Colonic mucosa (tissue), 4 donors: ENCODE measurements around the gene CLEC16A. TPM values are rescaled to one million over a fixed set of nuclear protein-coding genes. Genes with fewer than 3 reads are reported as not detected.

Experiments
- DNase-seq: peaks from one replicate; pipeline ENCODE4 v3.0.0-alpha.2; 2020
- H3K27ac ChIP-seq: fragments of 200-600 bp; one replicate; pipeline ENCODE4 v1.8.0; 2021
- H3K27me3 ChIP-seq: fragments of 200-600 bp; one replicate; pipeline ENCODE4 v1.8.0; 2021
- H3K36me3 ChIP-seq: fragments of 200-600 bp; one replicate; pipeline ENCODE4 v1.8.0; 2021
- H3K4me1 ChIP-seq: fragments of 200-600 bp; one replicate; pipeline ENCODE4 v1.8.0; 2021; ENCODE audit warnings: mild to moderate bottlenecking
- H3K4me3 ChIP-seq: fragments of 200-600 bp; one replicate; pipeline ENCODE4 v1.8.0; 2021
- H3K9ac ChIP-seq, 2 donors: one replicate each; pipeline ENCODE4 v1.7.0; 2013; ENCODE audit warnings: control low read depth in 2 of 2, low read depth in 2 of 2, low read length in 2 of 2
- H3K9me3 ChIP-seq: fragments of 200-600 bp; one replicate; pipeline ENCODE4 v1.8.0; 2021
- intact Hi-C: fragments of 100-400 bp; cut with DNase I; formaldehyde crosslinking; loops from one replicate; pipeline ENCODE4 v1.14.1; 2022
- total RNA-seq, 2 donors: library from RNA; stranded (reverse); fragmentation: NEBNext Ultra II Directional in 1 of 2; extraction: Animal tissue kit (Norgen Biotek cat#: 25700) in 1 of 2; gene quantifications; one replicate each; pipeline ENCODE4 v1.2.1, GENCODE V29; 2021
- TF ChIP-seq, protein P1 (sequence below): fragments of 200-600 bp; IDR thresholded peaks from one replicate; pipeline ENCODE4 v1.8.0; 2022; ENCODE audit warnings: antibody characterized with exemption, mild to moderate bottlenecking
- donor health status: healthy.
- donor health status: DM: no; HTN: no; CAD: no.
- donor health status: DM: no; HTN: no; CAD: no.

The CLEC16A gene
- total RNA-seq, 2 donors from 2014 or later = 24.9 to 29.6 TPM

DNA sequence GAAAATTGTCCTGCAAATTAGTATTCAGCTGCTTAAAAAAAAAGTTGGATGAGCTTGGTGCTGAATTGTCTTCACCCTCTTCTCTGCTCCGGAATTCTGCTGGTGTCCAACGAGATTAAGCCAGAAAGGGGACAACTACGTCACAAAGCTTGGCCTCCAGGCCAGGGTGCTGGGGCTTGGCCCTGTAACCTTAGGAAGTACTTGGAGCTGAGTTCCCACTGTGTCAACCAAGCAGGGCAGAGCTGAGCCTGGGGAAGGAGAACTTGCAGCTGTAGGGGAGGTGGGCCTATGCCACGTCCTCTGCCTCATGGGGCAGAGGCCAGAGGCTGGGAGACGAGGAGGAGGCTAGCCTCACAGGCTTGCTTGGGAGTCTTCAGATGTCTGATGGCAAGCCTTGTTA, 71.2 kb downstream of the CLEC16A start:
- Histone ChIP-seq H3K9ac (no peak overlapping the region), H3K4me3 (no peak overlapping the region), H3K27me3 (no peaks in the 10 kb centered on the region), H3K9me3 (no peaks in the 10 kb centered on the region), H3K27ac (no peak overlapping the region), H3K4me1 (peaks cover 8% of the 10 kb centered on the region), H3K36me3 (no peaks in the 10 kb centered on the region)
- no peak for DNase-seq
- intact Hi-C loops = no loop called here
- TF ChIP-seq, protein P1, sequence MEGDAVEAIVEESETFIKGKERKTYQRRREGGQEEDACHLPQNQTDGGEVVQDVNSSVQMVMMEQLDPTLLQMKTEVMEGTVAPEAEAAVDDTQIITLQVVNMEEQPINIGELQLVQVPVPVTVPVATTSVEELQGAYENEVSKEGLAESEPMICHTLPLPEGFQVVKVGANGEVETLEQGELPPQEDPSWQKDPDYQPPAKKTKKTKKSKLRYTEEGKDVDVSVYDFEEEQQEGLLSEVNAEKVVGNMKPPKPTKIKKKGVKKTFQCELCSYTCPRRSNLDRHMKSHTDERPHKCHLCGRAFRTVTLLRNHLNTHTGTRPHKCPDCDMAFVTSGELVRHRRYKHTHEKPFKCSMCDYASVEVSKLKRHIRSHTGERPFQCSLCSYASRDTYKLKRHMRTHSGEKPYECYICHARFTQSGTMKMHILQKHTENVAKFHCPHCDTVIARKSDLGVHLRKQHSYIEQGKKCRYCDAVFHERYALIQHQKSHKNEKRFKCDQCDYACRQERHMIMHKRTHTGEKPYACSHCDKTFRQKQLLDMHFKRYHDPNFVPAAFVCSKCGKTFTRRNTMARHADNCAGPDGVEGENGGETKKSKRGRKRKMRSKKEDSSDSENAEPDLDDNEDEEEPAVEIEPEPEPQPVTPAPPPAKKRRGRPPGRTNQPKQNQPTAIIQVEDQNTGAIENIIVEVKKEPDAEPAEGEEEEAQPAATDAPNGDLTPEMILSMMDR = no peak

DNA sequence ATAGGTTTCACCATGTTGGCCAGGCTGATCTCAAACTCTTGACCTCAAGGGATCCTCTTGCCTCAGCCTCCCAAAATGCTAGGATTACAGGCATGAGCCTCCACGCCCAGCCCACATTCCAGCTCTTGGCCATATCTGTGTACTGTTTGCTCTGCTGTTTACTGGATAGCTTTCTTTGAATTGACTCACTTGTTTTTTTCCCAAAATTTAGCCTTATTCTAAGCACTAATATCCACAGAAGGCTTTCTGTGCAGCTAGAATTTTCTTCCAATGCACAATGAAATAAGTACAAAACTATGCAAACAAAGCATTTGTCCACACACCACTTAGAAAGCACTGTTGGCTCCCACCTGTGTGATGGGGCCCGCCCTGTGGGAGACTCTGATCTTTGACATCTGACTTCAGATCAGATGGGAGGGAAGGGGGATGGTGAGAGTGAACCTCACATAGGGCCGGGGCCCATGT, 72.2 kb downstream of the CLEC16A start:
- Histone ChIP-seq H3K9ac (no peak overlapping the region), H3K9me3 (no peaks in the 10 kb centered on the region), H3K27me3 (no peaks in the 10 kb centered on the region), H3K4me1 (peaks cover 8% of the 10 kb centered on the region), H3K36me3 (no peaks in the 10 kb centered on the region), H3K27ac (peak overlapping the region; percentile 27), H3K4me3 (no peak overlapping the region)
- DNase-seq = peak; percentile 41
- intact Hi-C loops = no loop called here
- TF ChIP-seq, protein P1 = no peak

DNA sequence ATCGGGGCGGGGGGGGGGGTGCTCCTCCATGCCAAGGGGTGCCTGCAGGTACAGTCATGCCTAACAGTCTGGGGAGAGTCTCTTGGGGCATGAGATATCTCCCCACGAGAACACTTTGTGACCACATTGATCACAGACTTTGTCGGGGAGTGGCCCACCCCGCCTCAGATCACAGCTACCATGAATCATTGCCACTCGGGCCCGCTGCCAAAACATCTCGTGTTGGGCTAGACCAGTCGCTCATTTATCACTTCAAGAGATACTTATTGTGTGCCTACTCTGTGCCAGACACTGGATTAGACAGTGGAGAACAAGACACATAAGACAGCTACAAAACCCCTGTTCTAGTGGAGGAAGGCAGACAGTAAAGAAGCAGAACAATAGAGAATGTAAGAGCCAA, 72.6 kb downstream of the CLEC16A start:
- intact Hi-C loops = no loop called here
- DNase-seq = peak; percentile 87
- Histone ChIP-seq H3K9me3 (no peaks in the 10 kb centered on the region), H3K9ac (no peak overlapping the region), H3K4me3 (no peak overlapping the region), H3K36me3 (no peaks in the 10 kb centered on the region), H3K4me1 (peaks cover 8% of the 10 kb centered on the region), H3K27ac (peak overlapping the region; percentile 27), H3K27me3 (no peaks in the 10 kb centered on the region)
- TF ChIP-seq, protein P1 = no peak

DNA sequence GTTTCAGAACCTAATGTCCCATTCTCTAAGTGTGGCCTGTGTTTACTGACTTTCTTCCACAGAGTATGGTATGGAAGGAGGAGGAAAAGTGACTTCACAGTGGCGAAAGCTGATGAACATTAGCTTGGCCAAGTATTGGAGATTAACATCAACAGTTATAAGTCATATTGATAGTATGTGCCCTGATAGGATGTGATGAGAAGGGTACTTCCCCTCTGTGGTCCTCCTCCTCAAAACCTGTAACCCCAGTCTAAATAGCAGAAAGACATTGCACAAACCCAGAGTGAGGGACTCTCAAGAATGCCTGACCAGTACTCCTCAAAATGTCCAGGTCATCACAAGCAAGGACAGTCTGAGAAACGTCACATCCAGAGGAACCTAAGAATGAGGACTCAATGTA, 73.1 kb downstream of the CLEC16A start:
- H3K27me3 ChIP-seq = no peaks in the 10 kb centered on the region
- no peak overlapping the region for H3K27ac ChIP-seq
- no peak overlapping the region for H3K9ac ChIP-seq
- H3K4me1 ChIP-seq = peaks cover 8% of the 10 kb centered on the region
- DNase-seq = no peak
- H3K36me3 ChIP-seq = no peaks in the 10 kb centered on the region
- TF ChIP-seq, protein P1 = no peak
- H3K9me3 ChIP-seq = no peaks in the 10 kb centered on the region
- no peak overlapping the region for H3K4me3 ChIP-seq
- intact Hi-C loops = no loop called here

DNA sequence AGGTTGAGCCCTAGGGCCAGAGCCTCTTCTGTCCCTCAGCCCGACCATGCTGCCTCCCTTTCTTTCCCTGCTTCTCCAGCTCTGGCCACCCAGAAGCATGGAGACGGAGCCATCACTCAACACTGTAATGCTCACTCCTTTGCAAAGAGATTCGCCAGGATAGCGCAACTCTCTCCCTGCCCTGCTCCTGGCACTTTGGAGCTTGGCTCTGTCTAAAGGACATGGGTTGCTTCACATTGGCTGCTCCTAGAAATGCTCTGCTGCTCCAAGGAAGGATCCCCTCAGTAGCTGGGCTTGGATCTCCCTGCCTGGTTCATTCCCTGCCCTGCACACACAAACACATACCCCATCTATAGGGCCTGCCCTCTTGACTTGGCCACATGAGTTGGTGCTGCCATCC, 76.0 kb downstream of the CLEC16A start:
- Histone ChIP-seq H3K9ac (no peak overlapping the region), H3K27ac (no peak overlapping the region), H3K9me3 (no peaks in the 10 kb centered on the region), H3K36me3 (no peaks in the 10 kb centered on the region), H3K27me3 (no peaks in the 10 kb centered on the region), H3K4me1 (peaks cover 14% of the 10 kb centered on the region), H3K4me3 (no peak overlapping the region)
- intact Hi-C loops = no loop called here
- DNase-seq = no peak
- TF ChIP-seq, protein P1 = no peak
